ENCODE results near the gene PRRT1.

PRRT1 gene

DNA sequence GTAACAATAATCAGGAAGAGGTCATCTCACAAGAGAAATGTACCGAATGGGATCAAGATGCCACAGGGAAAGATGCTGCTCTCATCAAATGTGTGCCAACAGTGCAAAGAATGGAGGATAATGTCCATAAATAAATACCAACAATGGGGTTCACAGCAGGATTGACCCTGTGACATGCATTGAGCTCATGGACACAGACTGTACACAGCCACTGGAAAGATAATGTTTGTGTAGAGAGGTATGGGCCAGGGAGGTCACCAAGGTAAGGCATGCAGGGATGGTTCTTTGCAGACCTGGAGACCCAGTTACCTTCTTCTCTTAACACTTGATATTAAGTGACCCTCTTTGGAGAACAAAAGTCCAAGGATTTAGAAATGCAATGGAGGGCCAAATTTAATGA is 22.7 kb upstream of the PRRT1 start:
- DNase-seq (ENCODE audit: low read depth) = no peak

DNA sequence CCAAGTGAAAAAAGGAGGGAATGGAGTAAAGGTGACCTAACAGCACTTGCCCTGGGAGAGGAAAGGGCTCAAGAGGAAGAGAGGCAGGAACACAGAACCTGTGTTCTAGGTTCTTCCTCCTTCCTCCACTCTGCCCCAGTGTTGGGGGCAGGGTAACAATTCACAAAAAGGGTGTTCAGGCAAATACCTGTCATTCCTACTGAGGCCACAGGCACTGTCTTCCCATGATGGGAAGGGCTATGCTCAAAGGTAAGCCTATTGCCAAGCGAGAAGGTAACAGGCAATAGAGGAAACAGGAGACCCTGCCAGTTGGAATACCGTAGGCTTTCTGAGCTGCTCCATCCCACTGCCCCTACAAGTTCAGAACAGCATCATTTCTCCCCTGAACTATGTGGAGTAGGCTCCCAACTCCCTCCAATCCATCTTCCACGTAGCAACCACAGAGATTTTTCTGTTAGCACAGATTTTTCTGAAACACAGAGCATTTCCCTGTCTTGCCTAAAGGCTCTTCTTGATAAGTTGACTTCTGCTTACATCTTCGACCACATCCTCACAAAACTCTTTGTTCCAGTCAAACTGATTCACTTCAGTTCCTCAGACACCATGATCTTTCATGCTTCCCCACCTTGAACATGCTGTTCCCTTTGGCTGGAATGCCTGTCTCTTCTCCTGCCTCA is 21.4 kb upstream of the PRRT1 start:
- no peak for DNase-seq (ENCODE audit: low read depth)

DNA sequence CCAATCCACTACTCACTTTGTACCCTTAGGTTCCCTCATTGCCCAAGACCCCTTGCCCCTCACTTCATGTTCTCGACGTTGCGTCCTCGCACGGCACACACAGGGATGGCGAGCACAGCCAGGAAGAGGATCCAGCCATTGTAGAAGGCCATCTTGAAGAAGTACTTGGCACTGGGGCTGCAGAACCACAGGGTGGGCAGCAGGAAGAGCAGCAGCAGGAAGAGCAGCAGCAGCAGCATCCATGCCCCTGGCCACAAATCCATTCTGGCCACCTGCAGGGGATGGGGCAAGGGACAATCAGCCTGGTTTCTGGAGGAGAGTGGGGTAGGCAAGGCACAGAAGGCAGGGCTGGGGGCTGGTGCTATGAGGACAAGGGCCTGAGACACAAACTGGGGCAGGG is 19.5 kb upstream of the PRRT1 start:
- DNase-seq (ENCODE audit: low read depth) = no peak

DNA sequence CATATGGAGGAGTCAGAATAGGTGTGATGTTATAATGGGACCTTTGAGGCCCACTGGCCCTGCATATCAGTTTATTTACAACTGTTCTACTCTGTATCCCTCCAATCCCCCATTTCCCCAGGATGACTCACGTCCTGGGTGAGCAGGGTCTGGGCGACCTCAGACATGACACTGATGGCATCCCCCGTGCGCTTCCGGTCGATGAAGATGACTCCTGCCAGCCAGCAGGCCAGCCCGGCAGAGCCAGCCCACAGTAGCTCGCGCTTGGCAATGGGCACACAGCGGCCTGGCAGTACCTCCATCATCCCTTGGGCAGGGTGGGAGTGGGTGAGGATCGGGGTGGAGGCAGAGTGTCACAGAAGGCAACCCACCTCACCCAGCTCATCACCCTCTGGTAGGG is 18.6 kb upstream of the PRRT1 start:
- DNase-seq (ENCODE audit: low read depth) = no peak

DNA sequence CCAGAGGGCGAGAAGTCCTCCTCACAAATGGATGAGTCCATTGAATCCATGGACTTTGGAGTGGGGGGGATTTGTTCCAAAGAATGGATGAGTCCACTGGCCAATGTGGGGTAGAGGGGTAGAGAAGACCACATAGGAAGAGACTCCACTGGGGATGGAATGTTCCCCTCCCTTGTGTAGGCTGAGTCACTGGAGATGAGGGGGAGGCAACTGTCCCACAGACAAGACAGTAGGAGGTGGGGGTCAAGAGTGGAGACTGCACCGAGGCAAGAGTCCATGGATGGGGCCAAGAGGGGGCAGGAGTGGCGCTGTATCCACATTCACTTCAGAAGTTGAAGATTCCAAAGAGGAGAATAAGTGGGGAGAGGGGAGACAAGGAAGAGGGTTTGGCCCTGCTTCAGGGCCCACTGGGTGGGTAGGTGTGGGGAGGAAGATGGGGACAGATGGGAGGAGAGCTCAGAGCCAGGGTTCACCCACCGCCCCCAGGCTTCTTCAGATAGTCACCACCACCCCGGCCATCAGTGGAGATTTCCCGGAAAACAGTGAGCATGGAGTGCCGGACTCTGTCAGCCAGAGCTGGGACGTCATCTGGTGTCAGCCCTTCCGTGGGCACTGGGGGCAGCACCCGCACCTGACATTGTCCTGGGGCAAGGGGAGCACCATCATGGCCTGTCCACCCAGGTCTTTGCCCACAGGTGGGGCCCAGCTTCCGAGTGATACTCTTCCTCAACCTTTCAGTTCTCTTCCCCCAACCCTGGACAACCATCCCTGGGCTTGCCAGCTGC is 17.3 kb upstream of the PRRT1 start:
- DNase-seq (ENCODE audit: low read depth) = no peak

DNA sequence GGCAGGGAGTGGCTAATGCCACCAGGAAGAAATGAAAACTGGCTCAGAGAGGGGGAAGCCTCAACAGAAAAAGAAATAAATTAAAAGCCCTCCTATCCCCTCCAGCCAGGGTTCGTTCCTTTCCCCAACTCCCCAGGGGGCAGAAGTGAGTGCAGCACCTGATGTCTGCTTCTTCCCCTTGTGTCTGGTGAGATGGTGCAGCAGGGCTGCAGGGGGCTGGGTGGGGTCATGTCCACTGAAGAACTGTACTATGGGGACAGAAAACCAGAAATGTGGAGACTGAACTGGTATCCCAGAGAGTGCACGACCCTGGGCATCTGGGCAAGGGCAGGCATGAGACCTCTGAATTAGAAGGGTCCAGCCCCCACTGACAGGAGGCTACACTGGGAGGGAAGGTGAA is 16.6 kb upstream of the PRRT1 start:
- no peak for DNase-seq (ENCODE audit: low read depth)

DNA sequence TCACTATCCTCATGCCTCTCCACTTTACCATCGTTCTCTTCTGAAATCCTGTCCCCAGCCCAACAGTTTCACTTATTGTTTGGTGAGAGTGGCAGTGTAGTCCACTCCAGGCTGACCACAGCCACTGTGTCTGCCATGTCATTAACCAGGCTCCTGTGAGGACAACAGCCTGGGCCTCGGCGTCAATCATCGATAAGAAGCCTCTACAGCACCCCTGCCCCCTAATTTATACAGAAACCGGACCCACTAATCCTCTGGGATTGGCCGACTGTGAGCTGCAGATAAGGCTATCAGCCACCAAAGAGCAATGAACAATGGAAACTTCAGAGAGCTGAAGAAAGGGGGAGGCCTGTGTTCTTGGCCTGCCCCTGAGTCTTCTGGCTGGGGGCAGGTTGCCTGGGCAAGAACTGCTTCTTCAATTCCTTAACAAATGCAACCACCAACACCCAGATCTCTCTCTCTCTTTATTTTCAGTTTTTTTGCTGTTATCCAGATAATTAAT is 16.1 kb upstream of the PRRT1 start:
- no peak for DNase-seq (ENCODE audit: low read depth)

DNA sequence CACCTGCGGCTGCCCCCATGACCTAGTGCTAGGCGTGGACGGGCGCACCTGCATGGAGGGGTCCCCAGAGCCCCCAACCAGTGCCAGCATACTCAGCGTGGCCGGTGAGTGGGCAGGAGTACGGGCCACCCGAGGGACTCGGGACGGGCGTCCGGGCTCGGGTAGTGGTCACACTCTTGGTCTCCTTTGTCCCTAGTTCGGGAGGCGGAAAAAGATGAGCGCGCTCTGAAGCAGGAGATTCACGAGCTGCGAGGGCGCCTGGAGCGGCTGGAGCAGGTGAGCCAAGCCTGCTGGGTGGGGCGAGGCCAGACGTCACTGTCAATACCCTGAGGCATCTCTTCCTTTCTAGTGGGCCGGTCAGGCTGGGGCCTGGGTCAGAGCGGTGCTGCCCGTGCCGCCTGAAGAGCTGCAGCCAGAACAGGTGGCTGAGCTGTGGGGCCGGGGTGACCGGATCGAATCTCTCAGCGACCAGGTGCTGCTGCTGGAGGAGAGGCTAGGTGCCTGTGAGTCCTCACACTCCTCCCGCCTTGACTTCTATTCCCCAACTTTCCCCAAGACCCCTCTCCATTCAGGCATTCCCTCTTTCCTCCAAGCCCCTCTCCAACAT is 15.5 kb upstream of the PRRT1 start:
- DNase-seq (ENCODE audit: low read depth) = no peak

DNA sequence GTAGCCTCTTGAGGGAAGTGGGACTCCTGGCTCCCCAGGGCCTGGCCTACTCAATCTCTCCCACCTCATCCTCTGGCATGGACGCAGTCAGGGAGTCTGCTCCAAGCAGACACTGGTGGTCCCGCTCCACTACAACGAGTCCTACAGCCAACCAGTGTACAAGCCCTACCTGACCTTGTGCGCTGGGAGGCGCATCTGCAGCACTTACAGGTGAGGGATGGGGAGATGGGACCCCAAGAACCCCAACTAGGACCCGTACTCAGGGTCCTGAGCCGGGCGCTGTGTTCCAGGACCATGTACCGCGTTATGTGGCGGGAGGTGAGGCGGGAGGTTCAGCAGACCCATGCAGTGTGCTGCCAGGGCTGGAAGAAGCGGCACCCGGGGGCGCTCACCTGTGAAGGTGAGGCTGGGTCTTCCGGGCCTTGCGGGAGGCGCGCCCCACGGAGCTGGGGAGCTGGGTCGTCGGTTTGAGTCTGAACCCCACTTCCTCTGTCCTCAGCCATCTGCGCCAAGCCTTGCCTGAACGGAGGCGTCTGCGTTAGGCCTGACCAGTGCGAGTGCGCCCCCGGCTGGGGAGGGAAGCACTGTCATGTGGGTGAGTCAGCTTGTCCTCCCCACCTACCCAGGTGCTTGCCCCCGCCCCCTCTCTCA is 14.8 kb upstream of the PRRT1 start:
- DNase-seq (ENCODE audit: low read depth) = no peak

DNA sequence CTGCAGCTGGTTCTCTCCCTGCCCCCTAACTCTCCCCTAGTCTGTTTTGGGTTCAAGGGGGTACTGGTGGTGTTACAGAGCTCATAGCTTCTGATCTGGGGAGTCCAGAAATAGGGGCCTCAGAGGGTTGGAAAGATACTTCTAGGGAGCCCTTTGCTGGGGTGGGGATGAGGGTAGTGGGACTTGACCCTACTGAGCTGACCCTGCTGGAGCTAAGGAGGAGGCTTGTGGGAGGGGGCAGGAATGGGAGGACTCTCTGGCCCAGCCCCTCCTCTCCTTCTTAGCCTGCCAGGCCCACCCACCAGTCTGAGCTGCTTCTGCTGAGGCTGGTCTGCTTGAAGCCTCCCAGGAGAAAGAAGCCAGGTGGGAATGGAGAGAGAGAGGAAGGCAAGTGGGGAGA is 12.6 kb upstream of the PRRT1 start, which contains the start of gene EGFL8:
TSS of gene EGFL8 (plus strand) at position 301 of the 400 bp plus-strand sequence. CDS start 1,571 bp downstream, outside the sequence.
- DNase-seq (ENCODE audit: low read depth) = no peak

DNA sequence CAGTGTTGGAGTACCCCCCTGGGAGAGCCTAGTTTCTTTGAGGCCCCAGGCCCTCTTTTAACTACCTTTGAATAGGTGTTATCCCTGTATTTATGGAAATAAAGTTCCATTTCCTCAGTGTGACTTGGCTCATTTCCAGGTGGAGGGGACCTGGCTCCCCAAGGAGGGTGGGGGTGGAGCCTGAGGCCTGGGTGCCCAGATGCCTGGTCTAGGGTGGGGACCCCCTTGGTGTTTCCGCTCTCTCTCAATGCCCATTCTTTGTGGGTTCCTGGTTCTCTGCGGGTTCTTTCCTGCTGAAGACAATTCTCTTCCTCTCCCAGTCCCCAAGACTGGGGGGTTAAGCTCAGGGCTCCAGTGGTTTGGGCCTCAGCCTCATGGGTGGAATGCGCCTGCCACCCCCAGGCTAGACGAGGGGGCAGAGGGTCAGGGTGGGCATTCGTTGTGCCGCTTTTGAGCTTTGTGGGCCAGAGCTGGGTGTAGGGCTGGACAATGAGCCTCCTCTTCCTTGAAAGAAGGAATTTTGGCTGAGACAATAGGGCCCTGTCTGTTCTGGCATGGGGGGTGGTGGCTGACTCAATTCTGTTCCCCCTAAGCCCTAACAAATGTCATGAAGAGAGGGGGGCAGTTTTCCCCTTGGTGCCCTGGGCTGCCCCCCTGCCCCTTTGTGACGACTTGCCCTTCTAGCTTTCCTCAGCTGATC is 12.0 kb upstream of the PRRT1 start:
- no peak for DNase-seq (ENCODE audit: low read depth)

DNA sequence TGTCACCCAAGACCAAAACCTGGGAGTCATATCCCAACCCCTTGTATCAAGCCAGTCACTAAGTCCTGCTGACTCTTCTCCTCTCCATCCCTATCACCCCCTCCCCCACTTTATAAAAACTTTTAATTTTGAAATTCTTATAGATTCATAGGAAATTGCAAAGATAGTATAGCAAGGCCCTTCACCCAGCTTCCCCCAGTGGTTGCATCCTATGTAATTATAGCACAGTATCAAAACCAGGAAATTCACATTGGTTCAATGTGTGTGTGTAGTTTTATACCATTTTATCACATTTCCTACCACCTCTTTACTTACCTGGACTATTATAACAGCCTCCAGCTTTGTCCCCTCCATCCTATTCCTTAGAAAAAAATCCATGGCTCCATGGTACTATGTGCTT is 6.3 kb upstream of the PRRT1 start:
- no peak for DNase-seq (ENCODE audit: low read depth)

DNA sequence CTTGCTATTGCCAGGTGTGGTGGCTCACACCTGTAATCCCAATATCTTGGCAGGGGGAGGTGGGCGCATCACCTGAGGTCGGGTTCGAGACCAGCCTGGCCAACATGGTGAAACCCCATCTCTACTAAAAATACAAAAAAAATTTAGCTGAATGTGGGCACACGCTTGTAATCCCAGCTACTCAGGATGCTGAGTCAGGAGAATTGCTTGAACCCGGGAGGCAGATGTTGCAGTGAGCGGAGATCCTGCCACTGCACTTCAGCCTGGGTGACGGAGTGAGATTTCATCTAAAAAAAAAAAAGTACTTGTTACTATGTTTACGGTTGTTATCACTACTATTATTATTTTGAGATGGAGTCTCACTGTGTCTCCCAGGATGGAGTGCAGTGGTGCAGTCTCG is 5.2 kb upstream of the PRRT1 start:
- DNase-seq (ENCODE audit: low read depth) = no peak

DNA sequence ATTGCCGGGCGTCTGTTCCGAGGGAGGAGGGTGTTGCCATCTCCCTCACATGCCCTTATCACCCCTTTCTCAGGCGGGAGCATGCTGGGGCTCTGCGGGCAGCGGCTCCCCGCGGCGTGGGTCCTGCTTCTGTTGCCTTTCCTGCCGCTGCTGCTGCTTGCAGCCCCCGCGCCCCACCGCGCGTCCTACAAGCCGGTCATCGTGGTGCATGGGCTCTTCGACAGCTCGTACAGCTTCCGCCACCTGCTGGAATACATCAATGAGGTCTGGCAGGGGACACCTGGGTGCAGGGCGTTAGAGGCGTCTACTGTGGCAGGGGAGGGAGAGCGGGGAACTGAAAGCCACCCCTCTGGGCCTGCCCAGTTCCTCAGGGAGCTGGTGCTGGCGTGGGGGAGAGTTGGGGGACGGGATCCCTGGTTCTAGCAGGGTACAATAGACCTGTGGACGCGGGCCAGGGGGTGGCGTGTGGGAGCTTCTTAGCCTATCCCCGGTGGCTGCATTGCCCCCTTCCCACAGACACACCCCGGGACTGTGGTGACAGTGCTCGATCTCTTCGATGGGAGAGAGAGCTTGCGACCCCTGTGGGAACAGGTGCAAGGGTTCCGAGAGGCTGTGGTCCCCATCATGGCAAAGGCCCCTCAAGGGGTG is 2.9 kb upstream of the PRRT1 start:
- DNase-seq (ENCODE audit: low read depth) = peak; percentile 42

DNA sequence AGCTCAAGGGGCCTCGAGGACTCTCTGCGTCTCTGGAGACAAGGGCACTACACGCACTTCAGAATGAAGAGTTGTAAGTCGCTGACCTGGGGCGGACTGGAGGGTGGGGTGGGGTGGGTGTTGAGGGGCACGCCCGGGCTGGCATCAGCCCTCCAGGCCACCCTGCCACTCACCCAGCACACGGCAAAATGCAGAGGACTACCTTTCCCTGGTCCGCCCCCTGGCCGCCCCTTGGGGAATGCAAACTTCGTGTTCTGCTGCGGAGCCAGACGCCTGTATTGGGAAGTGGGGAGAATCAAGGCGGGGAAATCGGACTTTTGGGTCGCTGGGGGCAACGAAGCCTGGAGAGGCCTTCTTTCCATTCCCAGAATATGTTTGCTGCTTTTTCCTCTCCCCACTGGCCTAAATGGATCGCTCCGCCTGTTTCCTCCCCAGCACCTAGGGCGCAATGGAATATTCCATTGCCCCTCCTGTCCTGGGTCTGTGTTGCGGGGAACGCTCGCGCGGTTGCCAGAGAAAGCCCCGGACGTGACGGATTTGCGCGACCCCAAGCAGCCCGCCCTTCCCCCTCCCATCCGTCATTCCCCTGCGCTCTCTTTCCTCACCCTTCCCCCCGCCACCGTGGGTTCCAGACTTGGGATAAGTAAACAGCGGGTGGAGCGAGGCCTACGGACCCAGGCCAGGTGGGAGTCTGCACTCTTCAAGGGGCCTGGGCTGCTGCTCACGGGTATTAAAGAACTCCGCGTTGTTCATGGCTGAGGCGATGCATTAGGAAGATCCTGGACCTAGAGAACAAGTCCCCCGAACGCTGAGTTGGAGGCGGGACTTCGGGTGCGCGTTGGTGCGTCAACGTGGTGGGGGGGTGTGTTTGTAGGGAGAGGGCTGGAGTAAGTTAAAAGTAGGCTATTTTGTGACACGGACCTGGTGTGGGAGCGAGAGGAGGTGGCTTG is 2.1 kb upstream of the PRRT1 start, which contains the start of gene PPT2:
TSS of gene PPT2 (plus strand) at position 578 of the 950 bp plus-strand sequence. CDS start 454 bp downstream, outside the sequence.
- peak; percentile 54 for DNase-seq (ENCODE audit: low read depth)

DNA sequence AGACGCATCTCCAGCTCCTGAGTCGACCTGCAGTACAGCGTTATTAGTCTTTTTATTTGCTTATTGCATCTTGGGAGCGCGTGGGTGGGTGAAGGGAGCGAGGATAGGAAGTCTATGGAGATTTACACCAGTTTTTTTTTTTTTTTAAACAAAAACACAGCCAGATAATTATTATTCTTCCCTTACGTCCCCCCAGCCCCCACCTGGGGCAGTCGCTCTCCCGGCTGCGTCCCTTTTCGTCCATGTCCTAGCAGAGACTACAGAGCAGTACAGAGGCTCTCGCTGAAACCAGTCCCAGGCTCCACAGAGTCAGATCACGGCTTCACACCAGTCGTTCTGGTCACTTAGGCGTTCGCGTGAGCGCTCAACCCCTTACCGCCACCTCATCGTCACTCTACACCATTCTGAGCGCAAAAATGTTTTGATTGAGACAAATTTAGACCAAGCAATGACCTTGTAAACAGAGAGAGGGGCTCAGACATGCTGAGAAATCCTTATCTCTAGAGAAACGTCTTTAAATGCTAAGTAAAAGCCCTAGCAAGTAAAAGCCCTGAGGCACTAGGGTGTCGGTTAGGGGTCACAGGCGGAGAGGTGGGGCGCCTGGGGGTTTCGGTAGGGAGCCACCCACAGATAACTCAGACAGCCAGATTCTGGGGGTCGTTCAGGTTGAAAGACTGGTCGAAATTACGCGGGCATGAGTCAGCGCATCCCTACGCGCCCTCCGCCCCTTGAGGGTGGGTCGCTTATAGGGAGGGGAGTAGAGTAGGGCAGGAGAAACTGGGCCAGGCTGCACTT is 1.2 kb upstream of the PRRT1 start:
- DNase-seq (ENCODE audit: low read depth) = no peak

DNA sequence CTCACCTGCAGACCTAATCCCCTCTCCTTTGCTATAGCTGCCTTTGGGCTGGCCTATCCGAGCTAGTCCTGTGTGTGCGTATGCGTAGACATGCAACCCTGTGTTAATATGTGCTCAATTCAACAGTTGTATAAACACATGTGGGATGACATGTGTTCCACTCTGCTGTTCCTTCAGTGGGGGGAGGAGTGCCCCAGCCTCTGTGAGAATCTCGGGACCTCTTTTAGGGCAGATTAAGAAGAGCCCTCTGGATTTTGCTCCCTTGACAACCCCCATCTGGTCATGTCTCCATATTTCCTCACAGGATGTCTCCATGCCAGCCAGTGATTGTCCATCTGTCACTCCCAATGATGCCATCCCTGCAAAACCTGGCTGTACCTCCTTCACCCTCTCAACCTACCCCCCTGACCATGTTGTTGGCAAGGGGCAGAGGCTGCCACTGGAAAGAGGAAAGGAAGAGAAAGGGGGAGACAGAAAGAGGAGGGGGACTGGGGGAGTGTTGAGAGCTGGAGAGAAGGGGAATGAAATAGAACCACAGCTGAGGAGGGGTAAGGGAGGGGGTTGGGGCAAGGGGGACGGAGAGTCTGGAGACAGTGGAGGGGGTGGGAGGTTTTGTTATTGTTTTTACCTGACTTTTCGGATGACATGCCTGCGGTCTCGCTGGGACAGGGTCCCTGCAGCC is 417 bp downstream of the PRRT1 start:
- DNase-seq (ENCODE audit: low read depth) = no peak
